ENCODE data around the gene TFEB. TPM values are rescaled to one million over a fixed set of nuclear protein-coding genes. Genes with fewer than 3 reads are reported as not detected.

TFEB gene
- polyA plus RNA-seq, 1 donor (not counting 4 experiments of a cell fraction or from before 2014, with no cell fraction given): 4.3 TPM

- FAIRE-seq (no peak), DNase-seq (ENCODE audit: low read depth, low spot score) (no peak)
- Histone ChIP-seq H2AFZ (ENCODE audit: control insufficient read depth, low read length) (no peak overlapping the region), H3K9me3 (ENCODE audit: control insufficient read depth, low read depth, low read length) (no peaks in the 10 kb centered on the region), H4K20me1 (ENCODE audit: control insufficient read depth, extremely low read depth, insufficient read depth, low read length) (no peaks in the 10 kb centered on the region), H3K9ac (ENCODE audit: control insufficient read depth, extremely low read depth, insufficient read depth, low read length) (no peak overlapping the region), H3K36me3 (ENCODE audit: control insufficient read depth in 2 of 2, extremely low read depth in 1 of 2, insufficient read depth in 2 of 2, low read length in 2 of 2) (no peaks in the 10 kb centered on the region), H3K27me3 (ENCODE audit: control insufficient read depth, extremely low read depth, insufficient read depth, low read length) (no peaks in the 10 kb centered on the region), H3K4me1 (ENCODE audit: control insufficient read depth, extremely low read depth, insufficient read depth, low read length) (peaks cover 7% of the 10 kb centered on the region), H3K79me2 (ENCODE audit: control insufficient read depth, insufficient read depth, low read length) (no peaks in the 10 kb centered on the region), H3K27ac (ENCODE audit: control insufficient read depth, insufficient read depth, low read length) (no peak overlapping the region), H3K4me2 (ENCODE audit: control insufficient read depth, extremely low read depth, insufficient read depth, low read depth, low read length) (no peak overlapping the region), H3K4me3 (ENCODE audit: control insufficient read depth in 2 of 3, extremely low read depth in 1 of 3, insufficient read depth in 2 of 3, low read depth in 1 of 3, low read length in 3 of 3) (no peak overlapping the region), H3K9me1 (ENCODE audit: control insufficient read depth, extremely low read depth, insufficient read depth, low read length) (no peaks in the 10 kb centered on the region)
- TF ChIP-seq EZH2 (IDR thresholded peaks at IDR 0.05; ENCODE audit: low read length) (no peak), CTCF (optimal IDR thresholded peaks at IDR 0.05 in 1 of 3, IDR thresholded peaks at IDR 0.05 in 1 of 3, conservative IDR thresholded peaks at IDR 0.05 in 1 of 3; ENCODE audit: extremely low read depth in 1 of 3, insufficient read depth in 2 of 3, low read length in 3 of 3) (no peak)
- dilution Hi-C loops (cut with MboI; ENCODE audit: extremely low pct_ligation_motif_present, low sequenced_read_pairs): no loop called here
These were observed 10.7 kb upstream of the TFEB start for GRCh38 chr6:41746107-41746506.

- Histone ChIP-seq H3K4me2 (ENCODE audit: control insufficient read depth, extremely low read depth, insufficient read depth, low read depth, low read length) (no peak overlapping the region), H3K79me2 (ENCODE audit: control insufficient read depth, insufficient read depth, low read length) (no peaks in the 10 kb centered on the region), H3K36me3 (ENCODE audit: control insufficient read depth in 2 of 2, extremely low read depth in 1 of 2, insufficient read depth in 2 of 2, low read length in 2 of 2) (no peaks in the 10 kb centered on the region), H2AFZ (ENCODE audit: control insufficient read depth, low read length) (no peak overlapping the region), H3K9me3 (ENCODE audit: control insufficient read depth, low read depth, low read length) (no peaks in the 10 kb centered on the region), H4K20me1 (ENCODE audit: control insufficient read depth, extremely low read depth, insufficient read depth, low read length) (no peaks in the 10 kb centered on the region), H3K27ac (ENCODE audit: control insufficient read depth, insufficient read depth, low read length) (no peak overlapping the region), H3K9ac (ENCODE audit: control insufficient read depth, extremely low read depth, insufficient read depth, low read length) (no peak overlapping the region), H3K4me1 (ENCODE audit: control insufficient read depth, extremely low read depth, insufficient read depth, low read length) (peaks cover 7% of the 10 kb centered on the region), H3K27me3 (ENCODE audit: control insufficient read depth, extremely low read depth, insufficient read depth, low read length) (no peaks in the 10 kb centered on the region), H3K9me1 (ENCODE audit: control insufficient read depth, extremely low read depth, insufficient read depth, low read length) (no peaks in the 10 kb centered on the region), H3K4me3 (ENCODE audit: control insufficient read depth in 2 of 3, extremely low read depth in 1 of 3, insufficient read depth in 2 of 3, low read depth in 1 of 3, low read length in 3 of 3) (no peak overlapping the region)
- TF ChIP-seq CTCF (optimal IDR thresholded peaks at IDR 0.05 in 1 of 3, IDR thresholded peaks at IDR 0.05 in 1 of 3, conservative IDR thresholded peaks at IDR 0.05 in 1 of 3; ENCODE audit: extremely low read depth in 1 of 3, insufficient read depth in 2 of 3, low read length in 3 of 3) (no peak), EZH2 (IDR thresholded peaks at IDR 0.05; ENCODE audit: low read length) (no peak)
- dilution Hi-C loops (cut with MboI; ENCODE audit: extremely low pct_ligation_motif_present, low sequenced_read_pairs): no loop called here
- FAIRE-seq (no peak), DNase-seq (ENCODE audit: low read depth, low spot score) (no peak)
These were observed 8.9 kb upstream of the TFEB start for GRCh38 chr6:41744236-41744787.
